ENCODE measurements around the gene SREK1IP1.

SREK1IP1 gene

GRCh38 chr5:64789457-64789856 is 21.0 kb upstream of the SREK1IP1 start:
- H3K4me1 ChIP-seq (ENCODE audit: control insufficient read depth, insufficient read depth, low read length), result peaks cover 8% of the 10 kb centered on the region

DNA sequence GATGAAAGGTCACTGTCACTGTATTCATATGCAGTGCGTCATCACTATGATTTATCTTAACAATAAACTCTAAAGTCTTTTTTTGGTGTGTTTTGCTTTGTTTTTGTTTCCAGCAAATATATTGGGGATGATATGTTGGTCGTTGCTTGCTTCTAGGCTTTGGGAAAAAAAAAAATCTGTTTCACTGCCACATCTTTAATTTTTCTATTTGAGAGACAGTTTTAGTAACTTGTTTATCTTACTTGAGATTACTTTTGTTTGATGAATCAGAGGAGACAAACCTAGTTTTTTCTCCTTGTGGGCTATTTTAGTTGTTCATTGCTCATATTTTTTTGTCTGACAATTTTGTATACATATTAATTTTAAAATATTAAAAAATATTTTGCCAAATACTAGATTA is 19.7 kb upstream of the SREK1IP1 start:
- peaks cover 8% of the 10 kb centered on the region for H3K4me1 ChIP-seq (ENCODE audit: control insufficient read depth, insufficient read depth, low read length)
- H3K4me3 ChIP-seq (ENCODE audit: low read length), result no peak overlapping the region
- H3K4me2 ChIP-seq (ENCODE audit: low read length), result no peak overlapping the region
- H3K9me3 ChIP-seq (replicated peaks; ENCODE audit: low read length), result no peaks in the 10 kb centered on the region
- H3K9ac ChIP-seq (ENCODE audit: low read depth, low read length), result no peak overlapping the region
- peaks cover 8% of the 10 kb centered on the region for H3K36me3 ChIP-seq (ENCODE audit: insufficient read depth, low read length)
- H3K27me3 ChIP-seq (ENCODE audit: control insufficient read depth, insufficient read depth, low read length), result no peaks in the 10 kb centered on the region

More at GRCh38 chr5:64789457-64789856, 21.0 kb upstream of the SREK1IP1 start:
- Histone ChIP-seq H3K36me3 (ENCODE audit: insufficient read depth, low read length) (peaks cover 12% of the 10 kb centered on the region), H3K27me3 (ENCODE audit: control insufficient read depth, insufficient read depth, low read length) (no peaks in the 10 kb centered on the region), H3K4me2 (ENCODE audit: low read length) (no peak overlapping the region), H3K4me3 (ENCODE audit: low read length) (no peak overlapping the region), H3K9me3 (replicated peaks; ENCODE audit: low read length) (no peaks in the 10 kb centered on the region), H3K9ac (ENCODE audit: low read depth, low read length) (no peak overlapping the region)

DNA sequence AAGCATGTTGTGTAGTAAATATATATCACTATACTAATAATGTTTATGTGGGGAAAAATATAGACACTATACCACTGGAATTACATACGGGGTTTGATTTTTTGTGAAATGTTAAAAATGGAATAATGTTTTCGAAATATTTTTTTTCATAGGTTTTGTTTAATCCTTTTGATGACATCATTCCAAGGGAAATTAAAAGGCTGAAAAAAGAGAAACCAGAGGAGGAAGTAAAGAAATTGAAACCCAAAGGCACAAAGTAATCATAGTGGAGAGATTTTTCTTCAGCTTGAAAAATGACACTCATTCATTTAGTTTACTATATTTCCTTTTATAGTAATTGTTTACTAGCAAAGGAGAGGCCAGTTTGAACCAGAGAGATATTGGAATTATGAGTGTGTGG is 17.9 kb upstream of the SREK1IP1 start:
- H3K4me3 ChIP-seq (ENCODE audit: low read length), result no peak overlapping the region
- H3K36me3 ChIP-seq (ENCODE audit: insufficient read depth, low read length), result peaks cover 8% of the 10 kb centered on the region
- H3K9ac ChIP-seq (ENCODE audit: low read depth, low read length), result no peak overlapping the region
- H3K27me3 ChIP-seq (ENCODE audit: control insufficient read depth, insufficient read depth, low read length), result no peaks in the 10 kb centered on the region
- H3K4me2 ChIP-seq (ENCODE audit: low read length), result no peak overlapping the region
- no peaks in the 10 kb centered on the region for H3K9me3 ChIP-seq (replicated peaks; ENCODE audit: low read length)
- H3K4me1 ChIP-seq (ENCODE audit: control insufficient read depth, insufficient read depth, low read length), result peaks cover 8% of the 10 kb centered on the region

DNA sequence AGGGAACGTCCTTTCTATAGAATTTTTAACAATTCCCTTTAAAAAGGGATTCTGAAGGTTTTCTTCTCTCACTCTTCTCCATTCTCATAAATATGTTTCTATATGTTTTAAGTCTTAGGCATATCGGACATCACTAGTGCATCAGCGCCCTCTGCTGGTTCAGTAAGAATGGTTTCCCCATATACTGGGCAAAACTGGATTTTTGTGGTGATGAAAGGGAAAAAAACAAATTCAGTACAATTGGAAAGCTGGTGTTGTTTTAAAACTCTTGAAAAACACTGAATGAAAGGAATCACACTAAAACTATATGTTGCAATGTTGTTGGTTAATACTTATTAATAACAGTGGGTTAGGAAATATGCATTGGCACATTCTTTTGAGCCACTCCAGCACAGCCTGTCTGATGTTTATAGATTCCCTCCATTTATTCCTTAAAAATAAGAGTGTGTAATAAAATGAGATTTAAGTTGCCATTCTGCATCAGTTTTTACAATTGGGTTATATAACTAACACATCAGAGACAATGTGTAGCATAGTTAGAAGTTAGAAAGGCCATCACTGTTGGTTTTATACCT is 16.0 kb upstream of the SREK1IP1 start:
- H3K36me3 ChIP-seq (ENCODE audit: insufficient read depth, low read length), result peaks cover 8% of the 10 kb centered on the region

GRCh38 chr5:64775291-64775690 is 6.8 kb upstream of the SREK1IP1 start:
- Histone ChIP-seq H3K9ac (ENCODE audit: low read depth, low read length) (no peak overlapping the region), H3K4me1 (ENCODE audit: control insufficient read depth, insufficient read depth, low read length) (peaks cover 3% of the 10 kb centered on the region), H3K36me3 (ENCODE audit: insufficient read depth, low read length) (no peaks in the 10 kb centered on the region), H3K9me3 (replicated peaks; ENCODE audit: low read length) (no peaks in the 10 kb centered on the region), H3K27me3 (ENCODE audit: control insufficient read depth, insufficient read depth, low read length) (no peaks in the 10 kb centered on the region), H3K4me3 (ENCODE audit: low read length) (no peak overlapping the region), H3K4me2 (ENCODE audit: low read length) (no peak overlapping the region)

More for the DNA sequence above, 16.0 kb upstream of the SREK1IP1 start:
- H3K9me3 ChIP-seq (replicated peaks; ENCODE audit: low read length), result no peaks in the 10 kb centered on the region
- H3K4me2 ChIP-seq (ENCODE audit: low read length), result no peak overlapping the region
- no peak overlapping the region for H3K4me3 ChIP-seq (ENCODE audit: low read length)
- no peaks in the 10 kb centered on the region for H3K4me1 ChIP-seq (ENCODE audit: control insufficient read depth, insufficient read depth, low read length)
- no peak overlapping the region for H3K9ac ChIP-seq (ENCODE audit: low read depth, low read length)
- no peaks in the 10 kb centered on the region for H3K27me3 ChIP-seq (ENCODE audit: control insufficient read depth, insufficient read depth, low read length)

DNA sequence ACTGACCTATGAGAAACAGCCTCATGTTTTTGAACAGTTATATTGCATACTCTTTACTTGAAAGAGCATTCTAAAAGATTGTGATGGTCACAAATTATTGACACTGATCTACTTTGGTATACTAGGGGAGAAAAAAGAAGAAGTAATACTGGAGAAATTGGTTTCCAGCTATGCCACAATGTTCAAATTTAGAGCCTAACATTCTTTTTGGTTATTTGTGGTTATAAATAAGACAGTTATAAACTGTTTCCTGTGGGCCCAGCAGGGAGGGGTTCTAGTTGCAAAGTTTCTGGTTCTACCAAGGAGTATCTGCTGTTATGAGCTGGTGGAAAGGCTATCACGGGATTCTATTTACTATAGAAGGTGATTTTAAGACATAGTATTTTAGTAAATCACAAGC is 5.0 kb upstream of the SREK1IP1 start:
- H3K9me3 ChIP-seq (replicated peaks; ENCODE audit: low read length), result no peaks in the 10 kb centered on the region
- no peak overlapping the region for H3K4me2 ChIP-seq (ENCODE audit: low read length)
- no peaks in the 10 kb centered on the region for H3K36me3 ChIP-seq (ENCODE audit: insufficient read depth, low read length)
- no peak overlapping the region for H3K4me3 ChIP-seq (ENCODE audit: low read length)
- no peaks in the 10 kb centered on the region for H3K27me3 ChIP-seq (ENCODE audit: control insufficient read depth, insufficient read depth, low read length)
- no peak overlapping the region for H3K9ac ChIP-seq (ENCODE audit: low read depth, low read length)
- peaks cover 13% of the 10 kb centered on the region for H3K4me1 ChIP-seq (ENCODE audit: control insufficient read depth, insufficient read depth, low read length)

DNA sequence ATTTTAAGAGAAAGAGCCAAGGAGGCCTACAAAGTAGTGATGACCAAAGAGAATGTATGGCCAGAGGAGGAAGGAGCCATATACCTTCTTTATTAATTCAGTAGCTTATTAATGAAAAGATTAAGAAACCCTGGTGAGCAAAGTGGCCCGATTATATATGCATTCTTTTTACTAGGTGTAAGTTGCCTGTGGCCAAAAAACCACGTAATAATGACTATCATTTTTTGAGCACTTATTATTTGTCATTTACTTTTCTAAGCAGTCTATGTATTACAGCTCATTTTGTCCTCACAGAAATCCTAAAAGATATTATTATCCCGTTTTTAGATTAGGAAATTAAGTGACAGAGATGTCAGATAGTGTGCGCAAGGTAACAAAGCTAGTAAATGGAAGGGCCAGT is 3.2 kb upstream of the SREK1IP1 start:
- no peaks in the 10 kb centered on the region for H3K9me3 ChIP-seq (replicated peaks; ENCODE audit: low read length)
- peaks cover 21% of the 10 kb centered on the region for H3K4me1 ChIP-seq (ENCODE audit: control insufficient read depth, insufficient read depth, low read length)
- no peak overlapping the region for H3K9ac ChIP-seq (ENCODE audit: low read depth, low read length)

DNA sequence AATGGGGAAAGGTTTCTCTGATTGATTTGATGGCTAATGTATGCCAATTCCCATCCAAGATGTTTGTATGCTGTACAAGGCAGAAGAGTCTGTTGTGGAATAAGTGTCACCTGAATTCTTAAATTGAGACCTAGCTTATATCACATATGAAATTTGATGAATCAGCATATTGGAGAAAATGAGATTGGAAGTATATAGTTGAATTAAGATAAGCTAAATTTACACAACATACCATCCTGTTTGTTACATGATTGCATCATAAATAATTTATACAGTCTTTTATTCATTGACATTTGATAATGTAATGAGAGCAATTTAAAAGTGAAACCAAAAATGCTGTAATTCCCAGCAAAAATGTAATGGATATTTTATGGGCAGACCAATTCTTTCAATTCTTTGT is 1.4 kb upstream of the SREK1IP1 start:
- Histone ChIP-seq H3K9me3 (replicated peaks; ENCODE audit: low read length) (no peaks in the 10 kb centered on the region), H3K36me3 (ENCODE audit: insufficient read depth, low read length) (no peaks in the 10 kb centered on the region), H3K27me3 (ENCODE audit: control insufficient read depth, insufficient read depth, low read length) (no peaks in the 10 kb centered on the region), H3K4me1 (ENCODE audit: control insufficient read depth, insufficient read depth, low read length) (peaks cover 34% of the 10 kb centered on the region), H3K4me3 (ENCODE audit: low read length) (peak overlapping the region; percentile 91), H3K9ac (ENCODE audit: low read depth, low read length) (peak overlapping the region; percentile 93), H3K4me2 (ENCODE audit: low read length) (peak overlapping the region; percentile 86)

More for the DNA sequence above, 3.2 kb upstream of the SREK1IP1 start:
- Histone ChIP-seq H3K27me3 (ENCODE audit: control insufficient read depth, insufficient read depth, low read length) (no peaks in the 10 kb centered on the region), H3K4me3 (ENCODE audit: low read length) (no peak overlapping the region), H3K4me2 (ENCODE audit: low read length) (no peak overlapping the region), H3K36me3 (ENCODE audit: insufficient read depth, low read length) (no peaks in the 10 kb centered on the region)

DNA sequence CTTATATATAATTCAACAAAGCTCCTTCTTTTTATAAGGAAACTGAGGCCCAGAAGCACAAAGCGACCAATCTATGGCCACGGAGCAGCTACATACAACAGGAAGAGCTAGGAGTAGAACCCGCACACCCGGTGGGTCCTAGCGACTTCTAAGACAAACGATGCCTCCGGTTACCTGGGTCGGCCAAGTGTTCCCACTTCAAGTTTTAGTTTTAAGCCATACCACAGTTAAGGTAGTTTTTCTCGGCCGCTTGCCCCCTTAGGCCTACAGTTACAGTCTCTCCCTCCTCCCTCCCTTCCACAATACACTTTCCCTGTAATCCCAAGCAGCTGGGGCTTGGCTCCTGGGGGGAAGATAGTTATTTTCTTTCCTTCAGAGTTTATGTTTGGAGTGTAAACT is 533 bp downstream of the SREK1IP1 start:
- H3K36me3 ChIP-seq (ENCODE audit: insufficient read depth, low read length), result no peaks in the 10 kb centered on the region
- peak overlapping the region; percentile 93 for H3K9ac ChIP-seq (ENCODE audit: low read depth, low read length)
- no peaks in the 10 kb centered on the region for H3K9me3 ChIP-seq (replicated peaks; ENCODE audit: low read length)
- H3K27me3 ChIP-seq (ENCODE audit: control insufficient read depth, insufficient read depth, low read length), result no peaks in the 10 kb centered on the region
- H3K4me1 ChIP-seq (ENCODE audit: control insufficient read depth, insufficient read depth, low read length), result peaks cover 34% of the 10 kb centered on the region
- H3K4me3 ChIP-seq (ENCODE audit: low read length), result peak overlapping the region; percentile 91
- H3K4me2 ChIP-seq (ENCODE audit: low read length), result peak overlapping the region; percentile 86

GRCh38 chr5:64766941-64767340 is 1.6 kb downstream of the SREK1IP1 start:
- H3K9ac ChIP-seq (ENCODE audit: low read depth, low read length), result peak overlapping the region; percentile 93
- H3K9me3 ChIP-seq (replicated peaks; ENCODE audit: low read length), result no peaks in the 10 kb centered on the region
- H3K4me3 ChIP-seq (ENCODE audit: low read length), result peak overlapping the region; percentile 91
- H3K4me2 ChIP-seq (ENCODE audit: low read length), result peak overlapping the region; percentile 86
- no peaks in the 10 kb centered on the region for H3K27me3 ChIP-seq (ENCODE audit: control insufficient read depth, insufficient read depth, low read length)
- no peaks in the 10 kb centered on the region for H3K36me3 ChIP-seq (ENCODE audit: insufficient read depth, low read length)
- peaks cover 34% of the 10 kb centered on the region for H3K4me1 ChIP-seq (ENCODE audit: control insufficient read depth, insufficient read depth, low read length)

- H3K36me3 ChIP-seq (ENCODE audit: insufficient read depth, low read length), result peaks cover 8% of the 10 kb centered on the region
- no peaks in the 10 kb centered on the region for H3K9me3 ChIP-seq (replicated peaks; ENCODE audit: low read length)
- peak overlapping the region; percentile 86 for H3K4me2 ChIP-seq (ENCODE audit: low read length)
- H3K4me1 ChIP-seq (ENCODE audit: control insufficient read depth, insufficient read depth, low read length), result peaks cover 34% of the 10 kb centered on the region
- no peak overlapping the region for H3K9ac ChIP-seq (ENCODE audit: low read depth, low read length)
- no peaks in the 10 kb centered on the region for H3K27me3 ChIP-seq (ENCODE audit: control insufficient read depth, insufficient read depth, low read length)
- H3K4me3 ChIP-seq (ENCODE audit: low read length), result no peak overlapping the region
Observed at GRCh38 chr5:64765804-64766504, 2.5 kb downstream of the SREK1IP1 start.

GRCh38 chr5:64763948-64764503 is 4.5 kb downstream of the SREK1IP1 start:
- Histone ChIP-seq H3K9ac (ENCODE audit: low read depth, low read length) (no peak overlapping the region), H3K36me3 (ENCODE audit: insufficient read depth, low read length) (peaks cover 8% of the 10 kb centered on the region), H3K4me3 (ENCODE audit: low read length) (no peak overlapping the region), H3K9me3 (replicated peaks; ENCODE audit: low read length) (no peaks in the 10 kb centered on the region), H3K27me3 (ENCODE audit: control insufficient read depth, insufficient read depth, low read length) (no peaks in the 10 kb centered on the region), H3K4me1 (ENCODE audit: control insufficient read depth, insufficient read depth, low read length) (peaks cover 21% of the 10 kb centered on the region), H3K4me2 (ENCODE audit: low read length) (no peak overlapping the region)

All from skeletal muscle satellite cell (primary cell).